ENCODE data around the gene SGCD.

DNA sequence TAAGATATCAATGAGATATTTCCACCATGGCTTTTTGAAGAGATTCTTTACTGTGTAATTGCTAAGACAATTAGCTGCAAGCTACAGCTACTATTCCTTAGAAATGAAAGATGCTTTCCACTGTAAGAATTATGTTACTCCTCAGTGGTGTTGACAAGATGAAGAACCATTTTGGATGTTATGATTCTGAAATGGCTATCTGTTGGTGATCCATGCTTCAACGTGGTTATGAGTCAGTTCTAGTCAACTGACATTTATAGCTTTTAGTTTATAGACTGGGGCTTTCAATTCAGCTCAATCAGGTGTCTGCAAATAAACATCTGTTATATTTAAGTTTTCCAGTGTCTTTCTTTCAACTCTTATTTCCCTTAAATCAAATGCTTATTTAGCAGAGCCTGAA lies 93.7 kb downstream of the SGCD start:
- TF ChIP-seq CTCF (IDR thresholded peaks at IDR 0.05 in 2 of 3, conservative IDR thresholded peaks at IDR 0.05 in 1 of 3; ENCODE audit: borderline replicate concordance in 1 of 3, insufficient read depth in 1 of 3, low read depth in 2 of 3, low read length in 2 of 3), result no peak
- no peak for TF ChIP-seq ZFX (IDR thresholded peaks at IDR 0.05)
- TF ChIP-seq SIN3A (IDR thresholded peaks at IDR 0.05; ENCODE audit: low read depth), result no peak
- no peak for TF ChIP-seq POLR2AphosphoS5 (IDR thresholded peaks at IDR 0.05; ENCODE audit: low read depth, low read length)
- no peak for TF ChIP-seq ZNF274 (IDR thresholded peaks at IDR 0.05; ENCODE audit: low read depth, low read length)
- no peak for TF ChIP-seq EGR1 (IDR thresholded peaks at IDR 0.05; ENCODE audit: low read depth)
- no peak for TF ChIP-seq EZH2phosphoT487 (IDR thresholded peaks at IDR 0.05; ENCODE audit: borderline replicate concordance)
- TF ChIP-seq, protein P1, sequence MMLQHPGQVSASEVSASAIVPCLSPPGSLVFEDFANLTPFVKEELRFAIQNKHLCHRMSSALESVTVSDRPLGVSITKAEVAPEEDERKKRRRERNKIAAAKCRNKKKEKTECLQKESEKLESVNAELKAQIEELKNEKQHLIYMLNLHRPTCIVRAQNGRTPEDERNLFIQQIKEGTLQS (IDR thresholded peaks at IDR 0.05), result no peak
- no peak for TF ChIP-seq SP1 (IDR thresholded peaks at IDR 0.05; ENCODE audit: low read depth)
- TF ChIP-seq JUND (IDR thresholded peaks at IDR 0.05), result no peak
- no peak for TF ChIP-seq TCF7L2 (IDR thresholded peaks at IDR 0.05; ENCODE audit: borderline replicate concordance, extremely low read depth, insufficient read depth, insufficient read length)
- TF ChIP-seq ELF1 (IDR thresholded peaks at IDR 0.05; ENCODE audit: borderline replicate concordance, low read depth), result no peak
- no peak for TF ChIP-seq EZH2 (IDR thresholded peaks at IDR 0.05)
- no peak for TF ChIP-seq POLR2A (IDR thresholded peaks at IDR 0.05; ENCODE audit: borderline replicate concordance, extremely low read depth, insufficient read depth, insufficient read length)

All from HCT116 (cell line).